Hindlimb muscle (tissue), 1 donor: ENCODE measurements around the gene KCNK17. TPM values are rescaled to one million over a fixed set of nuclear protein-coding genes. Genes with fewer than 3 reads are reported as not detected.

Experiments used
- DNase-seq: peaks from one replicate; pipeline ENCODE4 v3.0.0-alpha.2; 2013
- polyA plus RNA-seq: library from polyadenylated mRNA; unstranded; fragments of 120-200 nt; gene quantifications from one replicate; pipeline ENCODE4 v1.2.1, GENCODE V29; 2013; ENCODE audit not compliant: insufficient read length

Gene KCNK17, protein sequence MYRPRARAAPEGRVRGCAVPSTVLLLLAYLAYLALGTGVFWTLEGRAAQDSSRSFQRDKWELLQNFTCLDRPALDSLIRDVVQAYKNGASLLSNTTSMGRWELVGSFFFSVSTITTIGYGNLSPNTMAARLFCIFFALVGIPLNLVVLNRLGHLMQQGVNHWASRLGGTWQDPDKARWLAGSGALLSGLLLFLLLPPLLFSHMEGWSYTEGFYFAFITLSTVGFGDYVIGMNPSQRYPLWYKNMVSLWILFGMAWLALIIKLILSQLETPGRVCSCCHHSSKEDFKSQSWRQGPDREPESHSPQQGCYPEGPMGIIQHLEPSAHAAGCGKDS
- 1.0 TPM for polyA plus RNA-seq

DNA sequence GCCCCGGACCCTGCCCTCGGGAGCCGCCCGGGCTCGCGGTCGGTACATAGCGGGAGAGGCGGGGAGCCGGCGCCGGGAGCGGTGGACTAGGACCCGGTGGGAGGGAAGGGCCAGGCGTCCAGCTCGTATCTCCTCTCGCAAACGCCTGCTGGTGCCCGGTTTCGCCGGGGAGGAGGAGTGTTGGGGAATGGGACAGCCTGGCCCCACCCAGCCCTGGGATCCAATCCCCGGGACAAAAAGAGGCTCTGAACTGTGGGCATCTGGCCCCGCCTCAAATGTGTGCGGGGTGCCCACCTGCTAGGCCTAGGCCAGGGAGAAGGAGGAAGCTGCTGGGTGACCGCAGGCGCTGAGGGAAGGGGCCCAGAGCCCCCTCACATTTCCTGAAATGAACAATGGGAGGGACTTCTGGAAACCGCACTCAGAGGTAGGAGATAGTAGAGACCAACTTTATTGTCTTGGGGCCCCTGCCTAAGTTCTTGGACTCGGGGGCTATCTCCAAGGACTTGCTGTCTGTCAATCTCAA is at the start of gene KCNK17:
Gene KCNK17 (minus strand): TSS at position 147 of the 523 bp plus-strand sequence. CDS start 99 bp downstream, at position 48.
- no peak for DNase-seq

DNA sequence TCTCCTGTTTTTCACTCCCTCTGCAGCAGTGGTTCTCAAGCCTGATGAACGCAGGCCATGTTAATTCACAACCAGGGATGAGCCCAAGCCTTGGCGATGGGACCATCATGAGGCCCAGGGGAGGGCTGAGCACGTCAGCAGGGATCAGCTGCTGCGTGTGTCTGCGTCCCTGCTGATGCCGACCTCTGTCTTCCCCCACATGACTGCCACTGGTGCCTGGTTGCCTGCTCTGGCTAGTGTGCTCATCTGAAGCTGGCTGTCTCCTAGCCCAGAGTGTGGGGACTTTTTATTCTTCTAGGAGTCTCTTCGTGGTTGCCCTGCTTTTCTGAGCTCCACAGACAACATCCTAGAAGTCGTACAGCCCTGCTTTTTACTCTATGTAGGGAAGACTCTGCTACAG is 49.1 kb upstream of the KCNK17 start:
- DNase-seq = no peak

DNA sequence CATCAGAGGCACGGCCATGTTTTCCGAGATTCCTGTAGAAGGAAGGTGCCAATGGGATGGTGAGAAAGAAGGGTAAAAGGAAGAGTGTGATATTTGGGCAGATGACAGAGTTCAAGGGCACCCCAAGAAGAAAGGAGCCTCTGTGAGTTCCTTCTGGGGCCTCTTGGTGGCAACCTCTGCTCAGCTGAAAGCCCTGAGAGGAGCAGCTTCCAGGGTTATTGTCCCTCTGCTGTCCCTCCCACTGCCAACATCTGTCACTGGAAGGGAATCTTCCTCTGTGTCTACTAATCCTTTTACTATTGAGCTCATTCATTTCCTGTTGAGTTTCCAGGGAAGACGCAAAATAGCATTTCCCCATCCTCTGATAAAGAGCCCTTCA is 48.3 kb upstream of the KCNK17 start:
- no peak for DNase-seq

DNA sequence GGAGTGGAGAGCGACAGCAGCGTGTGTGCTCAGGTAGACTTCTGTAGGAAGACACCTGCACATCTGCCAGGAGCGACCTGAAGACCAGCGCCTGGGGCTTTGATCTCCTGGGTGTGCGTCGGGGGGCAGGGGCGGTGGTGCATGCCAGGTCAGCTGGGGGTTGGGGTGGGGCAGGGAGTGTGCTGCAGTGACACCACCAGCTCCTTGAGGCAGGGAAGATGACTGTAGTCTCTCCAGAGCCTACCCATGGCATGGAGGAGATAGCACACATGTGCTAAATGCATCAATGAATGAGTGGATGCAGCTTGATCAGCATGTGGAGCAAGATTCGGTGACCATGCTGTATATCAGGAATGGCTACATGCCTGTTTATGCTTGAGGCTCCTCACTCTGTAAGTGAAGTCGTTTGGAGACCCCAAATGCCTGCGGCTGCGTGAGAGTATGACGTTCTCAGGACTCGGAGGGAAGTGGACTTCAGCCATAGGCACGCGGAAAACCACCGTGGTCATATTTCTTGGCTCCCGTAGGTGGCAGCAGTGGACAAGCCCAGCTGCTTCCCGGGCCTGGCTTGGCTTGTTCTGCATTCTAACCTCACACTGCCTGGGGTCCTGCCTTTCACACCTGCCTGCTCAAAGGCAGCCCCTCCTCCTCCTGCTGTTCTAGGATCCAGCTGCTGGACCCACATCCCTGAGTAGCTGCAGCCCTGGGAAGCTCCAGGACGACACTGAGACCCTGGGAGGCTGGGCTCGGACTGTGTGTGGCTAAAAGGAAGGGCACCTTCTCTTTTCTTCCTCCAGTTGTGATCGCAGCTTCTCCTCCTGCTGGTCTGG is 47.7 kb upstream of the KCNK17 start:
- DNase-seq = peak; percentile 74

DNA sequence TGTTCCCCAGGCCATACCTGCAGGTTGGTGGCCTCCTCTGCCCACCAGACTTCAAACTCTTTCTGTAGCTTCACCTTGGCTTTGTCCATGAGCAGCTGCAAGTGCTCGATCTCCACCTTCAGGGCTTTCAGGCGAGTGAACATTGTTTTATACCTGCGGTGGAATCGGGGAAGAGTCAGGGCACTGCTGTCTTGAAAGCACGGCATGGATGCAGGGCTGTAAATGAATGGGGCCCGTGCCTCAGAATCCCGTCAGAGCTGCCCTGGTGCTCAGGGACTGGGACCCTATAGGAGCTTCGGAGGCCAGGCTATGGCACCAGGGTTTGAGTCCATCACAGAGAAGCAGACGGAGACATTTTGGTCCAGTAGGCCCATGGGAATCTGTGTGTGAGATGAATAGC is 46.2 kb upstream of the KCNK17 start:
- no peak for DNase-seq

DNA sequence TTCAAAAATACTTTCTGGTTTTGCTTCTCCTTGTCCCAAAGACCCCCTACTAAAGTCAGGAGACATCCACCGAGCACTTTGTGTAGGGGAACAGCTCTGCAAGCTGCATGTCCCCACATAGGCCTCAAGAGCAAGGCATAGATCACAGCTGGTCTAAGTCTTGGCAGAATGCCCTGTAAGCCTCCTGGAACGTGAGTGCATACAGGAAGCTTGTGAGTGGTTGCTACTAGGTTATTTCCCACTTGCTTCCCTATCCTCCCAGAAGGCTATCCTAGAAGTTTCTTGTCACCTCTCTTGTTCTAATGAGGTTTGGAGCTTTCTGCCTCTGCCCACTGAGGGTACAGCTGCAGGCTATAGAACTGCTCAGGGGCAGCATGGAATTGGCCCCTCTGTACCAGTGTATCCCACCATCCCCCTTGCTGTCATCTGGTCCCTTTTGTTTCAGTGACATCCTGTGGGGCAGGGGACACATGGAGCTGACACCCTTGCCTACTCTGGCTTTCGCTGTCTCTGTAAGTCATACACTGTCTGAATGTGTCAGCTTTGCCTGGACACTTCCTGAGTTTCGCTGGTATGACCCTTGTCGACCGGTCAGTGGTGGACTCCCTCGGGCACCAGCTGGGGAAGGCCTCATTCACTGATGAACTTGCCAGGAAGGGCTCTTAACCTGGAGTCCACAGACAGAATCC is 43.9 kb upstream of the KCNK17 start:
- peak; percentile 72 for DNase-seq

DNA sequence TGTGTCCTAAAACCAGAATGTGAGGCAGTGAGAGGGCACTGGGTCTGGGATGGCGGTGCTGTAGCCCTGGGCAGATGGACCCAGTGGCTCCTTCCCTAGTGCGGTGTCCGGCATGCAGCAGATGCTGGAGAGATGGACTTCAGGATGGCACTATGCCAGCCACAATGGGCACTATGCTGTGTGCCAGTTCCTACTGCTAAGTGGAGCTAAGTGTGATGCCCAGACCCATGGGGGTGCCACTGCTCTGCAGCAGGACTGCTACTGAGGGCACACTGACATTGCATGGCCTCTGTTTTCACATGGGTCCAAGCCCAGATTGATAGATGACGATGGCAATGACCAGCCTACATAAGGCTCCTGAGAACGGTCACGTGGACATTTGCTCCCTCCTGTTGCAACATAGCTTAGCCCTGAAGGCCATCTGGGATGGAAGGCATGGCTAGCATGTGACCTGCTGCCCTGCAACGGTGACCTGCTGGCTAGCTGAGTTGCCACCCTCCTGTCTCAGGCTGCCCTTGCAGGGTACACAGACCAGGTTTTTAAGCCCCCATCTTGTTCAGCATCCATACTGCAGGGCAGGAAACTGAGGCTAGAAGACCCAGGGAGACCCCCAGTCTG is 39.6 kb upstream of the KCNK17 start:
- no peak for DNase-seq

DNA sequence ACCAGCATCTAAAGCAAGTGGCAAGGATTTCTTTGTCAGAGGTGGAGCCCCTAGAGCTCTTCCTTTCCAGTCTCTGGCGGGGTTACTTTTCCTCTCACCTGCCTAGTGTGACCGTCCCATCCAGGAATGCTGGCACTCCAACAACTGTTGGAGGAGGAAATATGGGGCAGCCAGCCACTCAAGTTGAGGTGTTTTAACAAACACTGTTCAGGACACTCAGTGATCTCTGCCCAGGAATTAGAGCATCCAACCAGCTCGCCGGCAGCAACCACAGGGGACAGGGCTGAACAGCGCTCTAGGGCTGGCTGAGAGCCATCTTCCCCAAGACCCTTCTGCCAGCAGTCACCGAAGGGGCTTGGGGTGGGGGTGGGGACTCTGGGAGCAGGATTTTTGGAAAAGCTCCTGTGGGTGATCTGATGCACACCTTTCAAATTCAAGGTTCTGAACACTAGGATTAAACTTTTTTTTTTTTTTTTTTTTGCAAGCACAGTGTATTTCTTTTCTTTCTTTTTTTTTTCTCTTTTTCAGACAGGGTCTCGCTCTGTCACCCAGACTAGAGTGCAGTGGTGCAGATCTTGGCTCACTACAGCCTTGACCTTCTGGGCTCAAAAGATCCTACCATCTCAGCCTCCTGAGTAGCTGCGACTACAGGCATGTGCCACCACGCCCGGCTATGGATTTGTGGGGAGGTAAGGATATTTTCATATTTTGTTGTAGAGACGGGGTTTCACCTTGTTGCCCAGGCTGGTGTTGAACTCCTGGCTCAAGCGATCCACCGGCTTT is 36.7 kb upstream of the KCNK17 start:
- DNase-seq = no peak

DNA sequence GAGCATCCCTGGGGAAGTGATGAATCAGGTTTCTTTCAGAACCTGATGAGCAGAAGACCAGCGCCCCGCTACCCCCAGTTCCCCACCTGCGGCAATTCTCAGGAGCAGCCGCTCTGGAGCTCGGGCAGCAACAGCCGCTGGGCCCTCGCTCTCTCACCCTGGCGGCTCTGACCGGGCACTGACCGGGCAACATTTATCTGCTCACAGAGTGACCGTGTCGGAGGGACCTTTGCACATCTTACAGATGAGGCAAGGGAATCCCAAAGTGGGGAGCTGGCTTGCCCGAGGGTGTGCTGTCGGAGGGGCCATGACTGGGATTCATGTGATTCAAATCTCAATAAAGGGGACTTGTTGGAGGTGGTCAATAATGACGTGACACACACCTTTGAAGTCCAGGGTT is 34.5 kb upstream of the KCNK17 start:
- no peak for DNase-seq

DNA sequence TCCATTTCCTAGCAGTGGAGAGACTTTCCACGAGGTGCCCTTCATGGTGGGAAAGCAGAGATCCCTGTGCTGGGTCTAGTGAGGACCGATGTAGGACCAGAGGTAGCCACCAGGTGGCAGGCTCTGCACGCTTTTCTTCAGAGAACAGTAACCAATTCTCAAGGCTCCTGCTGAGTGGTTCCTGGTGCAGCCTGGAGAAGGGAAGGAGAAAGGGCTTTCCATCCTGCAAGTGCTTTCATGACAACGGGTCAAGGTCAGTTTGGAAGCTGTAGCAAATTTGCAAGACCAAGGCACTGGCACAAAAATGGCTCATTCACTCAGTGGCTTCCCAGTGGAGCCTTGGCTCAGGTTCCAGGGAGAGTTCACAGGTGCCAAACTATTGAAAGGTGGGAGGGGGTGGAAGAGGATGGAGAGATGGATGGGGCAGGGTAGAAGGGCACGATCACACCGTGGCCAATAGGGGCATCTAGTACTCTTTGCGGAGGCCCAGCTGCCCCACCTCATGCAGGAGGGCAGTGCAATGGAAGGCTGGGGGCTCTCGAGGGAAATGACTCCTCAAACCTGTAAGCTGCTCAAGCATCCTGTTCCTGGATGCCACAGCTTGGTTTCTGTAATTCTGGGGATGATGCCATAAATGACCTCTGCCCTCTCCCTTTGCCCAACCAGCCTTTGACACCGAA is 33.8 kb upstream of the KCNK17 start:
- DNase-seq = peak; percentile 68

DNA sequence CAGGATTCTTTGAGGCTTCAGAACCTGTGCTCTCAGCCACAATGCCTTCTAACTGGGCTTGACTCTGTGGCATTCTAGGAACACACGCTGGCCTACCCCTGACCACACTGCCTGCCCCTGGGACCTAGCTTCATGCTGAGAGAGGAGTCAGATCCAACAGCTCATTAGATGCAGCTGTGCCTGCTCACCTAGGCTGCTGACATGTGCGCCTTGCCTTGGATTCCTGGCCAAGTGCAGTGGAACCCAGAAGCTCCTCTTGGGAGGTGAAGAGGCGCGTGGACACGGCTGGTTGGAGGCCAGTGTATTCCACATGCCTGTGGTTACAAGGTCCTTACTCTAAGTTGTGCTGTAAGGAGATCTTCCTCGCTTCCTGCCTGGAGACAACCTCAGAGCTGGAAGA is 33.0 kb upstream of the KCNK17 start:
- DNase-seq = no peak

DNA sequence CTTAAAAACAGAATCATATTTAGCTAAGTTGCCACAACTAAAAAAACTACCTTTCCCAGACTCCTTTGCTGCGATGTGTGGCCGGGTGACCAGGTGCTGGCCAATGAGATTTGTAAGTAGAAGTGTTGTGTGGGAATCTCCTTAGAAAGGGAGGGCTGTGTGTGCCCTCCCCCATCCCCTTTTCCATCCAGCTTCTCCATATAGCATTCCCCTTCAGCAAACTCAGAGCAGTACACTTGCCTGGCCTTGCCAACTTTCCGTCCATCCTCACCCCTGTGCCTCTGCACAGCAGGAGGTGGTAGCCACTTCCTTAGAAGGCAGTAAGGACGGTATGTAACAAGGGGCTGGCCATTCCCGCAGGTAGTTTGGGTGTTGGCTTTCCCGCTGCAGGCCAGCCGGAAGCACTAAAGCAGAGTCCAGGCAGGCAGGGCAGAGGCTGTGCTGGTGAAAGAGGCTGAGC is 30.6 kb upstream of the KCNK17 start:
- no peak for DNase-seq

DNA sequence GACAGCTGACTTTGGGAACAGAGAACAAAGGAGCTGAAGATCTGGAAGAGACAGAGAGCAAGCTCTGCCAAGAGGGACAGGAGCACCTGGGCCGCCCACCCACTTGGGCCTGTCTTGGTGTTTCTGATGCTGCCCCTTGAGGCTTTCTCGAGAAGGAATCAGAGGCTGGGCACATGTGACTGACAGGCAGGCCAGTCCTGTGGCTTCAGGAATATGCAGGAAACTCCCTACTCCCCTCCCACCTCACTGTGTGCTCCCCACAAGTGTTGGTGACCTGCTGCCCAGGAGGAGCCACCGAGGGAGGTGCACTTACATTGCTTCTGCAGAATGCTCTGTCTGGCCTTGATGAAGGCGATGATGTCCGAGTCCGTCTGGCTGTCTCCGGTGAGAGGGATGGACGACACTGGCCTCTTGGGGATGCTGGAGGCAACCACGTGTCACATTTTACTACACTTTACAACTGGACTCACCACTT is 29.2 kb upstream of the KCNK17 start:
- DNase-seq = no peak

DNA sequence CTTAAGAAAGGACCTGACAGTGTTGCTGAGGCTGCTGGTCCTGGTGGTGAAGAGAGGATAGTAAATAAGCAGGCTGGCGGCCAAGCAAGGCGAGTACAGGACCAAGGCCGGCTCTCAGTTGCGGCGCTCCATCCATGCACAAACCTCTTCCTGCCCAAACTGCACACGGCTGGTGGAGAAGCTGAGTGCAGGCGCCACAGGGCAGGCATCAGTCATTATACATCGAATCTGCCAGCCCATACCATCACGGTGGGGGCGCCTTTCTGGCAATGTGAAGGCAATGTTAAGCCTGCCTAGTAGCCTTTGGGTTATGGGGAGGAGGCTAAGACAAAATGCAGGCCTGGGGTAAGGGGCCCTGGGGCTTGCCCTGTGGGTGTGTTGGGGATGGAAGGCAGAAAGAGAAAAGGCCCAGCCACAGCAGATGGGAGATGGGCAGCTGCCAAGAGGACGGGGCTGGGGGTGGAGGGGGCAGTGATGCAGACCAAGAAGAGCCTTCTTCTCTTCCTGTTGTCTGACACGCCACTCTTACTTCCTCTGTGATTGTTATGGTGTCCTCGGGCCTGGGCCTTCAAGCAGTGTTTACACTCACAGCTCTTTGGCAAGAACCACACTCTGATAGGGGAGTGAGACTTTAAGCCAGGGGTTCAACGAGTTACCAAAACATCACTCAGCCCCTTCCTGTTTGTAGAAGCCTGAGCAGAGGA is 28.6 kb upstream of the KCNK17 start:
- DNase-seq = no peak

DNA sequence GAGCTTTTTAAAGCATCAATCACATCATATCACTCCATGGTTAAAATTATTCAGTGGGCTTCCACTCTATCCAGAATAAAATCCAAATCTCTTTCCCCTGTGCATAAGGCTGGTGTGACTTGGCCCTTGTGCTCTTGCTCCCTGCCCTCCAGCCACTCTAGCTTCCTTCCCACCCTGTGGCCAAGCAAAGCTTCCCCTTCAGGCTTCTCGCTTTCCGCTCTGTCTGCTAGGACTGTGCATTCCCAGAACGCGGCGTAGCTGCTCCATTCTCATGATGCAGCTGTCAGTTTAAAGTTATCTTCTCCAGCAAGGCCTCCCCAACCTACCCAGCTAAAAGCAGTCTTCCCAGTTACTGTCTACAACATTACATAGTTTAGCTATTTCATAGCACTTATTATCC is 27.7 kb upstream of the KCNK17 start:
- no peak for DNase-seq

DNA sequence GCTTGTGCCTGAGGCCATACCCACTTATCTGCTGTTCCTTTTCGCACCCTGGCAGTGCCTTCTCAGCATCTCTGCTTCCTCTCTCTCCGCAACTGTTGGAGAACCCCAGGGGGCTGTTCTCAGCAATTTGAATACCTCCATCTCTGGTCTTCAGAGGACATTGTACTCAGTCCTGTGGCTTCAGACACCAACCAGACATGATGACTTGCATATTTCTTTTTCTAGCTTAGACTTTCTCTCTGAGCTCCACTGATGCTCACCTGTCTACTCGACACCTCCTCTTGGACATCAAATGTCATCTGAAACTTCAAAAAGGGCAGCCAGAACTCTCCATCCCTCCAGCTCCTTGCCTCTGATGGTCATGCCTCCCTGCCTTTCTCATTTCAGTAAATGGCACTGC is 27.1 kb upstream of the KCNK17 start:
- DNase-seq = no peak

DNA sequence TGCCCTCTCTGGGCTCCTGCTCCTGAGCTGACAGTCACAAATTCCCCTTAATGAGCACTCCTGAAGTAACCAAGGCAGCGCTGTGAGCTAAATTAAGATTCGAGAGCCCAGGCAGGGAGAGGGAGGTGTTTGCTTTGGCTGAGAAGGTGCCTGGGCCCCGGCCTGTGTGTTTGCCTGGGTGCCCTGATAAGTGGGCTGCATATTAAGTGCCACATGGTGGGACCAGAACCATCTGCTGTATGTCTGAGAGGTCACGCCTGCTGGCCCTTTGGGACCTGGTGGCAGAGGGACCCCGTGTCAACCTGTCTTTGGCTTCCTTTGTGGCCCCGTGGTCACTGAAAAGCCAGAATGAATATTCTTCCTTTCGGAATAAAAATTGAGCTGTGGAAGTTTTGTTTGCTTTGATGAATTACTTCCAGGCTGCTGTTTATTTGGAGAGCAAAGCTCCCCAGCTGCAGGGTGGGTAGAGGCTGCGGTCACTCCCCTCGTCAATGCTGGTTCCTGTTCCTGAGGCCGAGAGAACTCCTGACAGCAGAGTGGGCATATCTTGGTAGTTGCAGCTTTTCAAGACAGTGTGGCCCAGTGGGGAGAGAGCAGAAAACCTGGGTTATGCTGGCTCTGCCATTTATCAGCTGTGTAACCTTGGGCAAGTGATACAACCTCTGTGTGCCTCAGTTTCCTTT is 25.8 kb upstream of the KCNK17 start:
- DNase-seq = no peak

DNA sequence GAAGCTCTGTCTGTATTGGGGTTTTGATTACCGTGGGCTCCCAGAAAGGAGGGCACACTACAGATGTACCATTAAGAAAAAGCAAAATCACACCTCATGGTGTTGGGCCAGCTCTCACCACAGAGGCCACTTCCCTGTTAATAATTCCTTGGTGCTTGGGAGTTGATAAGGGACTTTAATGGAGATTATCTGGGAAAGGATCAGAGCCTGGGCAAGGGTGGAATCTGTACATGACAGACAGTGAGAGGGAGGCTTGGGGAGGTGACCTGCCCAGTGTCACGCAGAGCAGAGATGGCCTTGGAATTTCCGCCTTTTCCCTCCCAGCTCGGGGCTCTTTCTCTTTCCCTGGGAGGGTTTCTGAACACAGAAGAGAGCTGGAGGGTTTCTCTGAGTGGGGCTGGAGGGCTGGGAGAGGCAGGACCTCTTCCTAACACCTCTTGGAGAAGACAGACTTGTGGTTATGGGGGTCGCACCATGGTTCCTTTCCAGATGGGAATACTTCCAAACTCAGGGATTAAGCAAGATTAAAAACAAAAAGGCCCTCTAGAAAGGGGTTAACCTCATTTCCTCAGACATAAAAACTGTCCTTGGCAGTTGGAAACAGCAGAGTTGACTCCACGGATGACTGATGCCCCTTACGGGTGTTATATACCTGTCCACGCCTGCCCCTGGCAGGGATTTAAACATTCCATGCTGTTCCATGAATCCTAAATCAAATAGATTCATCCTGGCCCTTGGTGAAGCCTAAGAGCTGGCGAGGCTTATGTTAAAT is 25.1 kb upstream of the KCNK17 start:
- no peak for DNase-seq

DNA sequence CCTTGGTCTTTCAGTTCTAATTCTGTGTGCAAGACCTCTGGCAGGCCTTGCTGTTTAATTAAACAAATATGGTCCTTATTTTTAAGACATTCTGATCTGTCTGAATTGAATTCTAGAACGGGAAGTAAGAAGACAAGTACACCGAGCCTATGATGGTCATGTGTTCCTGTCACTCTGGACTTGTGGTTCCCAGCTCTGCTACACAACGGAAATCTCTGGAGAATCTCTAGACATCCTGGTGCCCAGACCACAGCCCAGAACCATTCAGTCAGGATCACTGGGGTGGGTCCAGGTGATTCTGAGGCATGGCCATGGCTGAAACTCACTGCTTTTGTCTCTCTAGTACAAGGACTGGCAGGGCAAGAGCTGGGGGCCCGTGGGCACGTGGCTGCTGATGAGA is 24.2 kb upstream of the KCNK17 start:
- no peak for DNase-seq
